Spinal cord (tissue), 10 donors: ENCODE measurements around the gene KBTBD12. TPM values are rescaled to one million over a fixed set of nuclear protein-coding genes. Genes with fewer than 3 reads are reported as not detected.
"Not testable (repeated sequence)": the region's sequence is repeated elsewhere in the genome, so short reads cannot be mapped to it uniquely, and the experiment has no call there.

Experiments
- DNase-seq, 6 donors: peaks; one replicate each; pipeline versions ENCODE4 v3.0.0 to v3.0.0-alpha.2; 2013 to 2015; ENCODE audit warnings: low spot score in 6 of 6, low read depth in 4 of 6
- H3K27ac ChIP-seq: one replicate; pipeline ENCODE4 v1.5.1; 2013; ENCODE audit warnings: low read depth, low read length, control low read depth
- H3K27me3 ChIP-seq: one replicate; pipeline ENCODE4 v1.6.1; 2013; ENCODE audit warnings: low read length; ENCODE audit not compliant: control insufficient read depth, insufficient read depth
- H3K36me3 ChIP-seq: one replicate; pipeline ENCODE4 v1.6.1; 2013; ENCODE audit warnings: low read length; ENCODE audit not compliant: control insufficient read depth, insufficient read depth
- H3K4me1 ChIP-seq: one replicate; pipeline ENCODE4 v1.6.1; 2013; ENCODE audit warnings: low read length; ENCODE audit not compliant: control insufficient read depth, insufficient read depth
- H3K4me3 ChIP-seq: one replicate; pipeline ENCODE4 v1.5.1; 2013; ENCODE audit warnings: low read depth, low read length, control low read depth
- H3K9me3 ChIP-seq: one replicate; pipeline ENCODE4 v1.6.1; 2013; ENCODE audit warnings: low read length; ENCODE audit not compliant: control insufficient read depth, insufficient read depth
- WGBS: methylation state at CpG from one replicate; pipeline ENCODE4 v1.1.5; 2013; ENCODE audit warnings: missing lambda C conversion rate; ENCODE audit not compliant: insufficient coverage; 5-methylcytosine and 5-hydroxymethylcytosine counted together
- polyA plus RNA-seq, 2 donors: library from polyadenylated mRNA; unstranded; fragments of 120-200 nt; gene quantifications; one replicate each; pipeline ENCODE4 v1.2.1, GENCODE V29; 2013; ENCODE audit not compliant: insufficient read length in 2 of 2
- total RNA-seq, 2 donors: library from RNA; depleted of rRNA in 1 of 2; stranded (reverse); fragments of 120-200 nt in 1 of 2; fragments of >200 nt in 1 of 2; gene quantifications; one replicate each; pipeline versions ENCODE4 v1.2.3 to v1.2.4, GENCODE V29; 2013 to 2014
- donor health status: healthy.

The KBTBD12 gene
- total and polyA plus RNA-seq, 4 donors, result 0.94 to 1.8 (median 1.2) TPM

DNA sequence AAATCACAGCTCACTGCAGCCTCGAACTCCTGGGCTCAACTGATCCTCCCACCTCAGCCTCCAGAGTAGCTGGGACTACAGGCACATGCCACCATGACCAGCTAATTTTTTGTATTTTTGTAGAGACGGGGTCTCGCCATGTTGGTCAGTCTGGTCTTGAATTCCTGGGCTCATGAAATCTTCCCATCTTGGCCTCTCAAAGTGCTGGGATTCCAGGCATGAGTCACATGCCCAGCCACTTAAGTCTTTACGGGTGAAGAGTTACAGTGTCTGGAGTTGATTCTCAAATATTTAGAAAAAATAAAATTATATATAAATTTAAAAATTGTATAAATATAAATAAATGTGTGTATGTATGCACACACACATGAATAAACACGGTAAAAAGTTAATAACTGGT is 14.5 kb upstream of the KBTBD12 start:
- WGBS, result 100% methylated on average over 2 of the region's 5 CpGs
- Histone ChIP-seq H3K4me3 (no peak overlapping the region), H3K36me3 (no peaks in the 10 kb centered on the region), H3K4me1 (no peaks in the 10 kb centered on the region), H3K9me3 (no peaks in the 10 kb centered on the region), H3K27ac (no peak overlapping the region), H3K27me3 (no peaks in the 10 kb centered on the region)
- no peak for DNase-seq

DNA sequence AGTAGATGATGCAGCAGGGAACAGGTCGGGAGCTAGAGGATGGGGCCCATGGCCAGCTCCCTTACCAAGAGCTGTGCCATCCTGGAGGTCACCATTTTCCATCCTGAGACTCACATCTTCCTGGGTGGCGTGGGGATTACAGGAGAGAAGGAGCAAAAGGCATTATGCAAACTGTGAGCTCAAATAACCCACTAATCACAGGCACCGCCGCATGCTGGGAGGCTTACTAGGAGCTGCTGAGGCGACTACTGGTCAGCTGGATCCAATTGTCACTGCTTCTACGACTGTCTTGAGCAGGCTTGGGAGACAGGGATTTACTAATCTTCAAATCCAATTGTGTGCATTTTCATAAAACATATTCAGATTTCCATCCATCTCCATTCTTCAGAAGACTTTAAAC is 12.5 kb upstream of the KBTBD12 start:
- Histone ChIP-seq H3K27me3 (no peaks in the 10 kb centered on the region), H3K36me3 (no peaks in the 10 kb centered on the region), H3K4me1 (no peaks in the 10 kb centered on the region), H3K4me3 (no peak overlapping the region), H3K27ac (no peak overlapping the region), H3K9me3 (no peaks in the 10 kb centered on the region)
- WGBS, result 65% methylated on average over 4 of the region's 6 CpGs
- DNase-seq, result no peak

DNA sequence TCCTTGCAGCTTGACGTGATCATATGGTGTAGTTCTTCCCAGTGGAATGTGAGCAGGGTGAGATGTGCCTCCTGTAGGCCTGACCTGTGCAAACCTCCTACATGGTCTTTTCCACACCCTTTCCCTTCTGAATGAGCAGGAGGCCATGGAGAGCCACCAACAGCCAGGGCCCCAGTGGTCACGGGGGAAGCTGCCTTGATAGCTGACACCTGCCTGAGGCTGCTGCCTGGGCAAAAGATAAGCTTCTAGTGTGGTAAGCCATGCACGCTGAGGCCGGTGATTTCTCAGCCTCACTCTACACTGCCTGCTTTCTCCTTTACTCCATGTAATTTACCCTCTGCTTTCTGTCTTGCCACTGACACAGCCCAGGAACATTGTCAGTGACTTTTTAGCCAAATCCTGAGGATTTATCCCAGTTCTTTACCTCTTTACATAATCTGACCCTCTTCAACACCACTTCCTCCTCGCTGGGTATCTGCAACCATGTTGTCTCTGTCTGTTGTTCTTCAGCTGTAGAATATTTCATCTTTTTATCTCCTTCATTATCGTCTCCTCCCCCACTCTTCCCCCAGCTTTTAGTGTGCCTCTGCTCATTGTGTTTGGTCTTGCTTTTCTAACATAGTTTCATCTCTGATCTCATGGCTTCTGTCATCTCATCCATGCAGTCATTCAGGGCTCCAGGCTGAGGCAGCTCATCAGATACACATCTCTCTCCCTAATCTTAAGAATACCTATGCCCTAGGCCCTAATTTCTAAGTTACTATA is 11.2 kb upstream of the KBTBD12 start:
- 94% methylated on average over 5 of the region's 6 CpGs for WGBS
- no peaks in the 10 kb centered on the region for H3K4me1 ChIP-seq
- no peaks in the 10 kb centered on the region for H3K9me3 ChIP-seq
- no peak overlapping the region for H3K27ac ChIP-seq
- H3K27me3 ChIP-seq, result no peaks in the 10 kb centered on the region
- H3K36me3 ChIP-seq, result no peaks in the 10 kb centered on the region
- no peak overlapping the region for H3K4me3 ChIP-seq
- DNase-seq, result no peak

DNA sequence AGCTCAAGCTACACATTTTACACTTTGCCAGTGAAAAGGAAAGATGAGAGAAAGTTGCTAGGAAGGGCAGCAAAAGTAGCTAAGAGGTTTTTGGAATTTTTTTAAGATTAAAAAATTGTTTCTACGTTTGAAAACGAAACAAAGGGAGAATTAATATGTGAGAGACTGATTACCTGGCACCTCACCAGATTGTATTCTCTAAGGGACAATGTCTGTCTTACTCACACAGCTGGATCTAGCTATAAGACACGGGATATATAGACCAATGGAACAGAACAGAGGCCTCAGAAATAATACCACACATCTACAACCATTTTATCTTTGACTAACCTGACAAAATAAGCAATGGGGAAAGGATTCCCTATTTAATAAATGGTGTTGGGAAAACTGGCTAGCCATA is 9.5 kb upstream of the KBTBD12 start:
- H3K36me3 ChIP-seq, result no peaks in the 10 kb centered on the region
- H3K4me1 ChIP-seq, result no peaks in the 10 kb centered on the region
- H3K27ac ChIP-seq, result no peak overlapping the region
- no peaks in the 10 kb centered on the region for H3K9me3 ChIP-seq
- no peak overlapping the region for H3K4me3 ChIP-seq
- no peaks in the 10 kb centered on the region for H3K27me3 ChIP-seq
- DNase-seq, result peak in 1 of 6 donors; percentile 57
- no CpG with 5 or more reads among the region's 3 CpGs for WGBS

DNA sequence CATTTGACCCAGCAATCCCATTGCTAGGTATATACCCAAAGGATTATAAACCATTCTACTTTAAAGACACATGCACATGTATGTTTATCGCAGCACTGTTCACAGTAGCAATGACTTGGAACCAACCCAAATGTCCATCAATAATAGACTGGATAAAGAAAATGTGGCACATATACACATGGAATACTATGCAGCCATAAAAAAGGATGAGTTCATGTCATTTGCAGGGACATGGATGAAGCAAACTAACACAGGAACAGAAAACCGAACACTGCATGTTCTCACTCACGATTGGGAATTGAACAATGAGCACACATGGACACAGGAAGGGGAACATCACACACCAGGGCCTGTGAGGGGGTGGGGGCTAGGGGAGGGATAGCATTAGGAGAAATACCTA is 8.4 kb upstream of the KBTBD12 start:
- not testable (repeated sequence) for H3K4me1 ChIP-seq, DNase-seq, H3K4me3 ChIP-seq, H3K9me3 ChIP-seq, H3K27ac ChIP-seq, H3K36me3 ChIP-seq, H3K27me3 ChIP-seq
- WGBS, result 100% methylated on average over 2 of the region's 3 CpGs

DNA sequence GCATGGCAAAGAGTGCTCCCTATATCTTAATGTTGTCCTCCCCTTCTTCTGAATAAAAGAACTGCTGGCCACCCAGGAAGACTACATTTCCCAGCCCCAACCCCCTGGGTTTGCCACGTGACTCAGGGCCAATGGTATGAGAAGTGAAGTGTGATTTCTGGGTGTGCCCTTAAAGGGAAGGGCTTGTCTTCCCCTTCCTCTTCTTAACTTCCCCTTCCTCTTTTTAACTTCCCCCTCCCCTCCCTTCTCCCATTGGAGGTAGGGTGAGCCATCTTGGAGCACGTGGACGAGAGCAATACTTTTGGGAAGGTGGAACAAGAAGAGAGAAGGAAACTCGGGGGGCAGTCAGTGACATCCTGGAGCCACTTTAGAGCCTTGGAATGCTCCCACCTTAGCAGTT is 6.8 kb upstream of the KBTBD12 start:
- peak in 1 of 6 donors; percentile 9 for DNase-seq
- Histone ChIP-seq H3K27ac (no peak overlapping the region), H3K36me3 (no peaks in the 10 kb centered on the region), H3K9me3 (no peaks in the 10 kb centered on the region), H3K4me1 (peaks cover 10% of the 10 kb centered on the region), H3K27me3 (no peaks in the 10 kb centered on the region), H3K4me3 (no peak overlapping the region)
- WGBS, result 83% methylated on average over 2 of the region's 4 CpGs

DNA sequence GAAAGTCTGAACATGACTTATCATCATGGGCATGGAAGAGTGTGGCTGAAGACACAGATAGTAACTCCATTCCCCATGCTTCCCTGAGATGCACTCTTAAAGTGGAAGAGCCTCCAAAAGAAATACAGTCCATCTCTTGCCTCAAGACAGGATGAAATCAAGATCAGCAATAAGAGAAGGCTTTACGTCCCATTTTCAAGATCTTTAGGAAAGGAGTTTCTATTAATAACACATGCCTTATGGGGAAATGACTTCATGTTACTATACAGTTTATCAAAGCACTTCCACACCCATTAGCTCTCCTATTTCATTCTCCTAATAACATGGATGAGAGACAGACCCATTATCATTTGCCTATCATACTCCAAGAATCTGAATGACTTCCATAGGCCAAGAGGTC is 6.1 kb upstream of the KBTBD12 start:
- Histone ChIP-seq H3K36me3 (no peaks in the 10 kb centered on the region), H3K27me3 (no peaks in the 10 kb centered on the region), H3K9me3 (no peaks in the 10 kb centered on the region), H3K27ac (no peak overlapping the region), H3K4me3 (no peak overlapping the region), H3K4me1 (peaks cover 10% of the 10 kb centered on the region)
- DNase-seq, result no peak
- no CpG with 5 or more reads among the region's 1 CpG for WGBS

DNA sequence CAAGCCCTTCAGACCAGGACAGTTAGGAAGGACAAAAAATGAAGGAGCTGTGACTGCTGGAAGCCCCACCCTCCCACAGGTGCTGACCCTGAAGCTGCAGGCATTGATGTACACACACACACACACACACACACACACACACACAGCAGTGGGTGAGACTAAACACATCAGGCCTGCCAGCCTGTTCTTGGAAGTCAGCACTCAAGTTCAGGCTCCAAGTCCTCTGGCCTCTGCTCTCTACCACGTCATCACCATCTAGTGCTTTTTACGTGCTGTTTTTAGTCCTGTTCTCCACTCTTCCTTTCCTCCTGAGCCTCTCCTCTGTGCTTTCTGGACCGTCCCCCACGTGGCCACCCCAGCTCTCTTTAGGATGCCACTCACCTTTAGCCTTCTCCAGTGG is 5.4 kb upstream of the KBTBD12 start:
- DNase-seq, result no peak
- no peak overlapping the region for H3K27ac ChIP-seq
- H3K36me3 ChIP-seq, result no peaks in the 10 kb centered on the region
- no peak overlapping the region for H3K4me3 ChIP-seq
- no peaks in the 10 kb centered on the region for H3K27me3 ChIP-seq
- WGBS, result 84% methylated on average over 4 of the region's 4 CpGs
- peaks cover 11% of the 10 kb centered on the region for H3K4me1 ChIP-seq
- no peaks in the 10 kb centered on the region for H3K9me3 ChIP-seq

DNA sequence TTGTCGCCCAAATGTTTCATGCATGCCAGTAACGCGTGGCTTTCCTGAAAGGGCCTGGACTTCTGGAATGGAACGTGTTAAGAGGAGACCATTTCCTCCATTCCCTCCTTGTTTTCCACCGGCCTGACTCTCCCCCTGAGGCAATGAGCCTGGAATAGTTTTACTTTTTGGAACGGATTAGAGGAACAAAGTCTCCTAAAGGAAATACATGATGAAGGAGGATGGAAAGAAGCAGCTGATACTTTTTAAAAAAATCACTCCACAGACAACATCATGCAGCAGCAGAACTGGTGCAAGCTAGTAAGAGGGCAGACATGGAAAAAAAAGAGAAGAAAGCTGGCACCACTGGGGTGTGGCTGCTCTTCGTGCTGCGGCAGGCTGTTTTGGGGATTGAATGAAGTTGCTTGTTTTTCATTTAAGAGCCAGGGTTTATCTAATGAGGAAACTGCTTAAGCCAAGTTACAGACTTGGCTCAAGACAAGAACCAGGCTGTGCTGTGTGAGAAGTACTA is 3.6 kb upstream of the KBTBD12 start:
- H3K4me3 ChIP-seq, result no peak overlapping the region
- WGBS, result 0% methylated on average over 2 of the region's 8 CpGs
- H3K4me1 ChIP-seq, result peaks cover 25% of the 10 kb centered on the region
- H3K9me3 ChIP-seq, result no peaks in the 10 kb centered on the region
- peak in 1 of 6 donors; percentile 64 for DNase-seq
- H3K27me3 ChIP-seq, result peaks cover 6% of the 10 kb centered on the region
- H3K27ac ChIP-seq, result peak overlapping the region; percentile 48
- no peaks in the 10 kb centered on the region for H3K36me3 ChIP-seq

DNA sequence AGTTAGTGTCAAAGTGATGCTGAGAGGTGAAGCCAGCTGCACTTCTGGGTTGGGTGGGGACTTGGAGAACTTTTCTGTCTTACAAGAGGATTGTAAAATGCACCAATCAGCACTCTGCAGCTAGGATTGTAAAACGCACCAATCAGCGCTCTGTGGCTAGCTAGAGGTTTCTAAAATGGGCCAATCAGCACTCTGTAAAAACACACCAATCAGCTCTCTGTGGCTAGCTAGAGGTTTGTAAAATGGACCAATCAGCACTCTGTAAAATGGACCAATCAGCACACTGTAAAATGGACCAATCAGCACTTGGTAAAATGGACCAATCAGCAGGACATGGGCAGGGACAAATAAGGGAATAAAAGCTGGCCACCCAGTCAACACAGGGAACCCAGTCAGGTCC is 1.2 kb upstream of the KBTBD12 start:
- not testable (repeated sequence) for H3K9me3 ChIP-seq, H3K27ac ChIP-seq, H3K36me3 ChIP-seq, DNase-seq, H3K27me3 ChIP-seq, H3K4me3 ChIP-seq
- WGBS, result no CpG with 5 or more reads among the region's 2 CpGs
- peaks cover 25% of the 10 kb centered on the region for H3K4me1 ChIP-seq
